CD4-positive, alpha-beta T cell treated with Interleukin-1 beta for 1 hour (primary cell): ENCODE measurements around the gene ALKBH8.
"Not testable (repeated sequence)": the region's sequence is repeated elsewhere in the genome, so short reads cannot be mapped to it uniquely, and the experiment has no call there.

Experiments used
- DNase-seq, 2 donors: peaks; one replicate each; pipeline ENCODE4 v3.0.0-alpha.2; 2020 to 2022

The ALKBH8 gene

DNA sequence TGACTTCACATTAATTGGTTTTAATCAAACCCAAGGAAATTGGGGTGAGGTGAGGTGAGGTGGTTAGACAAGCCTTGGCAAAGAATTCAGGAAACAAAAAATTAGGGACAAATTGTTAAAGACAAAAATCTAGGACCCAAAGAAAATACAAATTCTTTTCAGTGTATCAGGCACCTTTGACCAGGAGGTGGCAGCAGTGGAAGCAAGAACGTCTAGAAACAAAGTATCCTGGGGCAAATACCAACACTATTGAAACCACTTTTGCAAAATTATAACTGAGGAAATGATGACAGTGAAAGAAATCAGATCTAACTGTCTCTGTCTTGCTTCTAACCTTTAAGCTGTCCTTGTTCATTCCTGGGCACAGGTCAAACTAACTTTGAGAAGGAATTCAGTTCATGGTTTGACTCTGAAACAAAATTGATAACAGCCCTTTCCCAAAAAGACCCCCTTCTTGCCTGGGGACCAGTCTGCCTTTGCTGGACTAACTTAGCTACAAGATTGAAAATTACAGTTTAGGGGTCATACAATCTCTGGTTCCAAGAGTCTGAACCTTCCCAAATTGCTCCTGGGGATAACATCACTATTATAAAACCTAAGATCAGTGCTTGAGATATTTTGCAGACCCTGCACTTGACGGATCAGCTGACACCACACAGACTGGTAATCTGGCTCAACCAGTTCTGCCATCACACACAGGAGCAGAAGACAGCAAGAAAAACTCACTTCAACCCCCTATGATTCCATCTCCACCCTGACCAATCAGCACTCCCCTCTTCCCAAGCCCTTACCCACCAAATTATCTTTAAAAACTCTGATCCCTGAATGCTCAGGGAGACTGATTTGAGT lies 11.2 kb upstream of the ALKBH8 start:
- DNase-seq, result peak in 1 of 2 donors; percentile 49

DNA sequence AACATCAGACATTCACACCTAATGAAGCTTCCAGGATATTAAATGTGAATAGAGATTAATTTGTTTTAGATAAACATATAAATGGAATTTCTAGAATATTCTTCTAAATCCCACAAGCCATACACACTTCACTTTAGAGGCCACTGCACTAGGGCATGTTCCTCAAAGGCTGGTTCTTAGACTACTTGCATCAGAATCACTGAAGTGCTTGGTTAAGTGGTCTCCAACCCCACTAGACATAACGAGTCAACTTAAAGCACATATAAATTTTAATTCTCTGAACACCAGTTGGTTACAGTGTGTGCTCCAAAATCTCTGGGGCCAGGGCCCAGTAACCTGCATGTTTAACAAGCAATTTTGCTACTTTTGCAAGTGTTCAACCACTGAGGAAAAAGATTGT lies 7.9 kb upstream of the ALKBH8 start:
- DNase-seq, result no peak

DNA sequence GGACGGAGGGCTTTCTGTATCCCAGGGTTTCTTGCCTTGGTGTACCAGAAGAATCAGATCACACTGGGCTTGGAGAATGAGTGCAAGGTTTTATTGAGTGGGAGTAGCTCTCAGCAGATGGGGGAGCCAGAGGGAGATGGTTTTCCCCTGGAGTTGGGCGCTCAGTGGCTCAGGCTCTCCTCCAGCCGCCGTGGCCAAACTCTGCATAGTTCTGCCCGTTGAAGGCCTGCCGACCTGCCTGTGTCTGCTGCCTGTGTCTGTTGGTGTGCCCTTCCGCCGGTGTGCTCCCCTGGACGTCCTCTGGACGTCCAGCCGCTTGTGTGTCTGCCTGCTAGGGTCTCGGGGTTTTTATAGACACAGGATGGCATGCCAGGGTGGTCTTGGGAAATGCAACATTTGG lies 4.5 kb upstream of the ALKBH8 start:
- no peak for DNase-seq

DNA sequence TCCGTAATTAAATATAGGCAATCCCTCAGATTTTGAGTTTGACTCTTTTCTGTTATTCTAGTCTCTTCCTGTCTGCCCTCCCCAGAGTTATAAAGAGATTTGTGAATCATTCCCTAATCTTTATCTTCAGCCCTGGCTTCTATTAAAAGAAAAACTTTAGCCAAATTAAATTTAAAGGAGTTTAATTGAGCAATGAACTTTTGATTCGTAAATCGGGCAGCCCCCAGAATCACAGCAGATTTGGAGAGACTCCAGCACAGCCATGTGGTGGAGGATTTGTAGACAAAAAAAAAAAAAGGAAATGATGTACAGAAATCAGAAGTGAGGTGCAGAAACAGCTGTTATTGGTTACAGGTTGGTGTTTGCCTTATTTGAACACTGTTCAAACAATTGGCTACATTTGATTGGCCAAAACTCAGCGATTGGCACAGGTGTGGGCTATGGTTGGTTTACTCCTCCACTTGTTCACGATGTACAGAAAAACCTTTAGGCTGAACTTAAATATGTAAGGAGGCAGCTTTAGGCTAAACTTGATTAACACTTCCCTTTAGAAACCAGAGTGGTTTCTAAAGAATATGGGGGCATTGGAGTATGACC lies 2.3 kb upstream of the ALKBH8 start:
- no peak for DNase-seq

DNA sequence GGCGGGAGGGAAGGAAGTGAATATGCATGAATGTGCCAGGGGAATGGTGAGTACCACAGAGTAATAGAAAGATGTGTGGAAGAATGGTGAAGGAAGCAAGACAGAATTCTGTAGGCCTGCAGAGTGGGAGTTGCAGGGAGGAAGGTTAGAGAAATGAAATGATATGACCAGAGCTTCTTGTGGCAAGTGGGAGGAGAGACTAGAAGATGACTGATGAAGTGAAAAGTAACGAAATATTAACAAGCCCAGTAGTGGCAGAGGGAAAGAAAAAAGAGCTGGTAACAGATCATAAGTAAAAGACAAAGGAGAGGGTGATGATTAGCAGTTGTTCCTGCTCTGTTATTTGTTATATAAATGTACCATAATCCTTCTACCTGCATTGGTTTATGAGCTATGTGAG lies 1.0 kb upstream of the ALKBH8 start:
- DNase-seq, result no peak

DNA sequence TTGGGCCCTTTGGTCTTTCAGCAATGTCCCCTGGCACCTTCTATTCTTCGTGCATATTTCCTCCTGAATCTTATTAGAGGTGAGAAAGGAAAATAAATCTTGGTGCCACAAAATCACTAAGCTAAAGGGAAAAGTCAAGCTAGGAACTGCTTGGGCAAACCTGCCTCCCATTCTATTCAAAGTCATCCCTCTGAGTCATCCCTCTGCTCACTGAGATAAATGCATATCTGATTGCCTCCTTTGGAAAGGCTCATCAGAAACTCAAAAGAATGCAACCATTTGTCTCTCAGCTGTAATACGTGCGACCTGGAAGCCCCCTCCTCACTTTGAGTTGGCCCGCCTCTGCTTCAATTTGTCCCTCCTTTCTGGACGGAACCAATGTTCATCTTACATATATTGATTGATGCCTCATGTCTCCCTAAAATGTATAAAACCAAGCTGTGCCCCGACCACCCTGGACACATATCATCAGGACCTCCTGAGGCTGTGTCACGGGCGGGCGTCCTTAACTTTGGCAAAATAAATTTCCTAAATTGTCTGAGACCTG lies 493 bp upstream of the ALKBH8 start:
- not testable (repeated sequence) for DNase-seq

DNA sequence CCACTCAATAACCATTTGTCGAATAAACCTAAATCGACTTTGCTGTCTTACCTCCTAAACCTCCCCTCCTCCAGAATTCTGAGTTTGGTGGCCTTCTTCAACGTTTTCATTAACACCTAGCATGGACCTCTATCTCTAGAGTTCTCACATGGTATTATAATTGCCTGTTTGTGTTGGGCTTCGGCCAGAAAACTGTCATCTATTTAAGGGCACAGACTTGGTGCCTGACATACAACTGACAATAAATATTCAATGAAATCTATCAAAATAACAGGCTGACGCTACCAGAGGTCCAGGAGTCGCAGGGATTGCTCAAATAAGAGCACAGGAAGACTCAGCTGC lies 687 bp downstream of the ALKBH8 start:
- no peak for DNase-seq

DNA sequence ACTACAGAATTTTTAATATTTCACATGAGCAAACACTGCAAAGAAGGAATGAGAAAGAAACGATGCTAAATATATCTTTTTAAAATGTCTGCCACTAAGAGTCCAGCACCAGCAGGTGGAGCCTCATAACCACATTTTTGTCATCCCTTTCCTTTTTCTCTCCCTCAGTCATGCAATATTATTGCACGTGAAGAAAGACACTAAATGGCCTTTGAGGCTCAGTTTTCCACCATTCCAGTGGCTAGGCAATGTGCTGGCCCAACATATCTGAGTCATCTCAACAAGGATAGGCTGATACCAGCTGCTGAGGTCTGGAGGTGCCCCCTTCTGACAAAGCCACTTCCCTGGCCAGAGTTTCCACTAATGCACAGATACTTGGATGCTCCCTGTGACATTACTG lies 1.8 kb downstream of the ALKBH8 start:
- DNase-seq, result peak; percentile 24 to 44

DNA sequence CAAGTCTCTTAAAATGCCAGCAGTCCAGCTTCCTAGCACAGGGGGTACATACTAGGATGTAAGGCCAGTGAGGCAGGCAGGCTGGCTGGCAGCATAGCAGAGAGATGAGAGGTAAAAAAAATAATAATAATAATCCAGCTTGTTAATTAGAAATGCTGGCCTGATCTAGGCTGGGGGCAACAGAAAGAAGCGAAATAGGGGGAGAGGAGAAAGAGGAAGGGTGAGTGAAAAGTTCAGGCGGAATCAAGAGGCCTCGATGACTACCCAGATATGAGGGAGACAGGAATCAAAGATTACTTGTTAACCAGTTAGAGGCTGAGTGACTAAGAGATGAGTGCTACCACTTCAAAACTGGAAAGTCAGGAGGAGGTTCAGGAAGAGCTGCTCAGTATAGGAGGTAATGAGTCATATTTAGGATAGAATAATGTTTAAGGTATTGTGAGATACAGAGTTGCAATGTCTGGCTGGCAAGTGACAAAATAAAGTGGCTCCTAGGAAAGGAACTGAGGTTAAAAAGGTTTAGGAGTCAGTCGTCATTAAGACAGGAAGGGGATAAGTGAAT lies 2.8 kb downstream of the ALKBH8 start:
- no peak for DNase-seq

DNA sequence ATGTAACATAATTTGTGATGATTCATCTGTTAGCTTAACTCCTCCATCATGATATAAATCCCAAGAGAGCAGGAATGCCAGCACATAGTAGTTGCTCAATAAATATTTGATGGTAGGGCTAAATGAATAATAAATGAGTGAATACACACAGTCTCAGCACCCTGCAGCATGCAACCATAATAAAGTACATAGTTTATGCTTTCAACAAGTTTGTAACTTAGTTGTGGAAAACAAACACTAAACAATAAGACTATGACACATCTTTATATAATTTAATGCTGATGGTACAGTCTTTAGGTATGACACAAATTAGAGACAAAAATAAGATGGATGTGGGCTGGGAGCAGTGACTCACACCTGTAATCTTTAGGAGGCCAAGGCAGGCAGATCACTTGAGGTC lies 3.8 kb downstream of the ALKBH8 start:
- no peak for DNase-seq

DNA sequence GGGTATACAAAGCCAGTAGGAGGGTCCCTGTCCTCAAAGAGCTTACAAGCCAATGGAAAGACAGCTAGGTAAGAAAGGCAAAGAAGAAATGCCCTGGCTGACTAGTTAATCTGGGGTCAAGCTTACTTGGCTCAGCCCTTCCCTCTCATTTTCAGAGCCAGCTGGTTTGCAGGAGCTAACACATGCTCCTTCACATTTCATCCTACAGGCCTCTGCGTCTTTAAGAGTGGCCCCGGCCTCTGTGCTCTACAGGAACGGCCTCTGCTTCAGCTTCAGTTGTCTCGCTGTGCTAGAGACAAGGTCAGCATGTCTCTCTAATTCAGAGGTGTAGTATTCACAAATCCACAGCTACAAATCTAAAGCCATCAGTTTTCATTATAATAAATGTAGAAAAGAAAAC lies 15.2 kb downstream of the ALKBH8 start:
- no peak for DNase-seq

DNA sequence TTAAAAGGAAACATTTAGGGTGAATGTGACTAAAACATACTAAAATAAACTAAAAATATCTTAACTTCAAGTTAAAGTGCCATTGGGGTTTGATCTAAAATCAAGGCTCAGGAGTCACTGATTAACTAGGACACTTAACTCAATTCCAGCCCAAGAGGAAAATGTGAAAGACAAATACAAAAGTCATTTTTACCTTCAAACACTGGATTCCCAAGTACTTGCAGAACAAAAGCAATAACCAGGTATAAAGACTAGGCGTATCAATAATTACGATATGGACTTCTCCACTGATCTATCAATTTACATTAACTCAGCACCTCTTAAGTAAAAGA lies 15.6 kb downstream of the ALKBH8 start:
- DNase-seq, result no peak

DNA sequence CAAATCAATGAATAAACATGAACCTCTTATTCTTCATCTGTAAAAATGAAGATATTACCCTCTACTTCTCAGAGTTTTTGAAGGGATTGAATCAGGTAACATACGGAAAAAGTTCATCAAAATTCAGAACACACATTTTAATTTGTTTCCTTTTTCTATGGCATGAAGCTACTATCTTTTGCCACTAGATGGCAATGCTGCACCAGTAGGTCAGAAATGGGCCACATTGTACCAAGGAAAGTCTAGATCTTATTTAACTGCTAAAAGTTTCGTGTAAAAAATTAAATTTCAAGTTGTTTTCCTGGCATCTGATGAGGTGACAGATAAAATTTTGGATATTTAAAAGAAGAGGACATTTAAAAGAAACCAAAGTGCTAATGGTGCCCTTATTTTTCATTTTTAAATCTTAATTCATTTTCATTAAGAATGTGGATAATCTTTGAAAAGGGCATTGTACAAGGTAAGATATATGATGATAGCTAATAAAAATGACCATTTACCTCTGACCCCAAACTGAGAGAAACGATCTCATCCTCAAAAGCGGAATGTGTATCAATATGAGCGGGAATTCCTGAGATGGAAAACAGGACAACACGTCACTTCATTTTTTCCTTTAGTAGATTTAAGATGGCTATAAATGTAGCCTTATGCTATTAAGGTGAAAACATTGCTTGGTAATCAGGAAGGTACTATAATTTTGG lies 16.1 kb downstream of the ALKBH8 start:
- peak in 1 of 2 donors; percentile 56 for DNase-seq

DNA sequence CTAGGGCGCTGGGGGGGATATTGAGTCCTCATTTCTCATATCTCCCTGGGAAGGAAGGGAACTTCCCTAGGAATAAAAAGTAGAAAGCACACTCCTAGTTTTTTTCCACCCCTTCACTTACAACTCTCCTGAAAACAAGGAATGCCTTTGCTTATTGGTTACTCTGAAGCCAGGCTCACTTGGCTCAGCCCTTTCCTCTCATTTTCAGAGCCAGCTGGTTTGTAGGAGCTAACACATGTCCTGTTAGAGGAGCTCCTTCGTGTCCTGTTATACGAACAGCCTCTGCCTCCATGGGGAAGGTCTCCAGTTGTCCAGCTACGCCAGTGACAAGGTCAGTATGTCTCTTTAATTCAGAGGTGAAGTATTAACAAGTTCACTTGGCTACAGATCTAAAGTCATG lies 17.6 kb downstream of the ALKBH8 start:
- DNase-seq, result no peak

DNA sequence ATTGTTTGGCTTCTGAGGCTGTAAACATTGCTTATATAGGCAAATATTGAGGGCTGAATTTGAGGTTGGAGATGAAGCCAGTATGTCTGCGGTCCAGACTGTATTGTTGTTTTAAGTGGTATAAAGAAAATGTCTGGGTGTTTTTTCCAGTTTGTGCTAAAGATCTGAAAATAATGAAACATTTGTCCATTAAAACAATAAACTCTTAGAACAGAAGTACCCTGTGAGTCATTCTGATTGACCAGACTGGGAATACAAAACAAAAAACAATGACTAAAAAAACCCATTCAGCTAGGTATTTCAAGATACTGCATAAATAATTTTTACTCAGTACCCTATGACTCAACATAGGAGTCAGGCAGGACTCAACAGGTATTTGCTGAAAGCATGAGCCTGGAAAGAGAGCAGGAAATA lies 20.4 kb downstream of the ALKBH8 start:
- no peak for DNase-seq

DNA sequence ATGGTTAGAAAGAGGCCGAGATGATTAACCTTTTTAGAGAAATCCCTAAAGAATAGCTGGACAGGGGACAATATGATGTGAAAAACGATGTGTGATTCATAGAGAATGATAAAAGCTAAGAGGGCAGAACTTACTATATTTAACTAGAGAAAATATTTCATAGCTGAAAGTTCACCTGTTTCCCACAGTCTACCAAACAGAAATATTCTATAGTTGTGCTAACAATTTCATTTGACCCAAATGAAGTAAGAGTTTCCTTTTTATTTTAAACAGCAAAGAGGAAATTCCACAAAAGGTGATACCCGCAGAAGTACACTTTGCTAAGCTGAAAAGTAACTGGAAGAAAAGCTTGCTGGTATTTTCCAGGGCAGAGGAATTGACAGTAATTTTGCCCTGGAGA lies 26.7 kb downstream of the ALKBH8 start:
- no peak for DNase-seq

DNA sequence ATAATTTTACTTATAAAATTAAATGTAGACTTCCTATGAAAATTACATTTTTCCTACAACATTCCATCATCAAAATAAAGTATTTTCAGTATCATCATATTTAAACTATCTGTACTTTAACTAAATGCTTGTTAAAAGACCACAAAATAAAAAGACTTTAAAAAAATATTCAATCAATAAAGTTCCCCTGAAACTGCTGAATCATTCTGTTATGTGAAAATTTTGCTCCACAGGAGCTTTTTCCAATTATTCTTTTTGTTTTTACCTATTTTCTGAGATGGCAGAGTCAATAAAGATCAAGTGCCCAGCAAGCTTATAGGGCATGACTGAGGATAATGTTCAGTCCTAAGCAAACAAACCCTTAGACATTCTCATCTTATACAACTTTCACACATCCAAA lies 27.3 kb downstream of the ALKBH8 start:
- no peak for DNase-seq

DNA sequence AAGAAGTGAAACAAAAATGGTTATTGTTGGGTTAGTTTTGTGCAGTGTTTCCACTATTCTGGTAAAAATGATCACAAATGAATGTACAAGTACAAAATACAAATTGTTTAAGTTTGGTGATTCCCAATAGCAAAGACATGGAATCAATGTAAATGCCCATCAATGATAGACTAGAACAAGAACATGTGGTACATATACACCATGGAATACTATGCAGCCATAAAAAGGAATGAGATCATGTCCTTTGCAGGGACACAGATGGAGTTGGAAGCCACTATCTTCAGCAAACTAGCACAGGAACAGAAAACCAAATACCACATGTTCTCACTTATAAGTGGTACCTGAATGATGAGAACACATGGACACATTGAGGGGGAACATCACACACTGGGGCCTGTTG lies 28.4 kb downstream of the ALKBH8 start:
- DNase-seq, result not testable (repeated sequence)

DNA sequence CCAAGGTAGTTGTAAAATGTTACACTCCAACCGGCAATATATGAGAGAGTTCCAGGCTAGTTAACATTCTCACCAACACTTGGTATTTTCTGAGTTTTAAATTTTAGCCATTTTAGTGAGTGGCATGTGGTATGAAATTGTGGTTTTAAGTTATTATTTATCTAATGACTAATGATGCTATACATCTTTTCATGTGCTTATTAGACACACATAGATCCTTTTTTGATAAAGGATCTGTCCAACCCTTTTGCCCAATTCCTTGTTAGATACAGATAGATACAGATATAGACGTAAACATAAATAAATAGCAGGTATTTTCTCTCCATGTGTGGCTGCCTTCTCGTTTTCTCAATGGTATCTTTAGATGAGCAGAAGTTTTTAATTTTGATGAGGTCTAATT lies 39.3 kb downstream of the ALKBH8 start:
- no peak for DNase-seq

DNA sequence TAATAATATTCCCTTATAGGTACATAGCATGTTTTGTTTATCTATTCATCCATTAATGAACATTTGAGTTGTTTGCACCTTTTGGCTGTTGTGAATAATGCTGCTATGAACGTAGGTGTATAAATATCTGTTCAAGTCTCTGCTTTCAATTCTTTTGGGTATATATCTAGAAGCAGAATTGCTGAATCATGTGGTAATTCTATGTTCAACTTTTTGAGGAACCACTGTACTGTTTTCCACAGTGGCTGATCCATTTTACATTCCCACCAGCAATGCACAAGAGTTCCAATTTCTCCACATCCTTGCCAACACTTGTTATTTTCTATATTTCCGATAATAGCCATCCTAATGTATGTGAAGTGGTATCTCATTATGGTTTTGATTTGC lies 56.7 kb downstream of the ALKBH8 start:
- no peak for DNase-seq

DNA sequence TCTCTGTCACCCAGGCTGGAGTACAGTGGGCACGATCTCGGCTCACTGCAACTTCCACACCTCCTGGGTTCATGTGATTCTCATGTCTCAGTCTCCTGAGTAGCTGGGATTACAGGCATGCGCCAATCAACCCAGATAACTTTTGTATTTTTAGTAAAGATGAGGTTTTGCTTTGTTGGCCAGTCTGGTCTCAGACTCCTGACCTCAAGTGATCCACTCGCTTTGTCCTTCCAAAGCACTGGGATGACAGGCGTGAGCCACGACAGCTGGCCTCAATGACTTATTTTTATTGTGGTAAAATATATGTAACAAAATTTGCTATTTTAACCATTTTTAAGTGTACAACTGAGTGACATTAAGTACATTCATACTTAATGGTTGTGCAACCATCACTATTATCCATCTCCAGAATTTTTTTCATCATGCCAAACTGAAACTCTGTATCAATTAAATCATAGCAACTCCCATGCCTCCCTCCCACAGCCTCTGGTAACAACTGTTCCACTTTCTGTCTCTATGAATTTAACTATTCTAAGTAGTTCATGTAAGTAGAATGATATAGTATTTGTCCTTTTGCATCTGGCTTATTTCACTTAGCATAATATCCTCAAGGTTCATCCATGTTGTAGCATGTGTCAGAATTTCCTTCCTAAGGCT lies 57.2 kb downstream of the ALKBH8 start:
- DNase-seq, result no peak

DNA sequence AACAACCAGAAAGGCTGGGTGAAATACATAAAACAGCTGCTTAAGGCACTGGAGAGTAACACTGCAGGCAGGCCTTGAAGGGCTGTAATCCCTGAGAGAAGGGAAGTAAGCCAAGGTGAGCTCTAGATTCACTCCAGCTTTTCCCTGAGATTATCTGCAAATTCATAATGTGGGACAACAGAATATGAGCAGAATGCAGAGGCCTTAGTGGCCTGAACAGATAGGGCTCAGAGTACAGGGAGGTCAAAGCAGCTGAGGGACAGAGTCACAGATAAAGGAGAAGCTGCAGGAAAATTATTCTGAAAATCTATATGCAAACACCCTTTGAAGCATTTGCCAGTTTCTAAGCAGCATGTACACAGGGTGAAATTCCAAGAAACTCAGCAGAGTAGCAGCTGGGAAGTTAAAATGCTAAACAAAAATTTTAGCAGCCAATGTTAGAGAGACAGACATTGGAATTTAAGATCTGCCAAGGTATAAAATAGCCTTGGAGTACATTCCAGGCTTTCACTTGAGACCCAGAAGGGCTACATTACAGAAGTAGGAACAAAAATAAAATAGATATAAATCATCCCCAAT lies 59.8 kb downstream of the ALKBH8 start:
- DNase-seq, result no peak

DNA sequence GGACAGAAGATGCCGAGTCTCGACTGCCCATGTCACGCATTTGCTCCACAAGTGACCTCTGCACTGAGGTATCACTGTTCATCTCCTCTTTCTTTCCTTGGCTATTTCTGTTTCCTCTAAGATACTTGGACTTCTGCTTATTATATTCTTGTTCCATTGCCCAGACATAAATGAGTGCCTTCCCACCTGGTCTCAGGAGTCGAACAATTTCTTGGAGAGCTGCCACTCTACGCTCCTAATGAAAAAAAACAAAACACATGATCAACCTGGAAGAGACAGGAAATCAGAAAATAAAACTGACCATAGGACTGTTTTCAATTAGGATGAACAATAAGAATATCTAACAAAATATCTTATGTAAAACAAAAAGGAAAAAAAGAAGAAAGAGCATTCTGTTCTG lies 60.6 kb downstream of the ALKBH8 start:
- no peak for DNase-seq
